GM19324 (cell line): ENCODE measurements around the gene LYPD6B.
A peak's percentile ranks its signal among the peaks of the same experiment; 100 is the strongest.

Source experiments
- ATAC-seq: cut with Tn5 transposase; IDR thresholded peaks from one replicate; pipeline ENCODE4 v1.9.1; 2021; ENCODE audit warnings: mild to moderate bottlenecking, moderate library complexity; ENCODE audit not compliant: unreplicated experiment, low FRiP score

Gene LYPD6B

DNA sequence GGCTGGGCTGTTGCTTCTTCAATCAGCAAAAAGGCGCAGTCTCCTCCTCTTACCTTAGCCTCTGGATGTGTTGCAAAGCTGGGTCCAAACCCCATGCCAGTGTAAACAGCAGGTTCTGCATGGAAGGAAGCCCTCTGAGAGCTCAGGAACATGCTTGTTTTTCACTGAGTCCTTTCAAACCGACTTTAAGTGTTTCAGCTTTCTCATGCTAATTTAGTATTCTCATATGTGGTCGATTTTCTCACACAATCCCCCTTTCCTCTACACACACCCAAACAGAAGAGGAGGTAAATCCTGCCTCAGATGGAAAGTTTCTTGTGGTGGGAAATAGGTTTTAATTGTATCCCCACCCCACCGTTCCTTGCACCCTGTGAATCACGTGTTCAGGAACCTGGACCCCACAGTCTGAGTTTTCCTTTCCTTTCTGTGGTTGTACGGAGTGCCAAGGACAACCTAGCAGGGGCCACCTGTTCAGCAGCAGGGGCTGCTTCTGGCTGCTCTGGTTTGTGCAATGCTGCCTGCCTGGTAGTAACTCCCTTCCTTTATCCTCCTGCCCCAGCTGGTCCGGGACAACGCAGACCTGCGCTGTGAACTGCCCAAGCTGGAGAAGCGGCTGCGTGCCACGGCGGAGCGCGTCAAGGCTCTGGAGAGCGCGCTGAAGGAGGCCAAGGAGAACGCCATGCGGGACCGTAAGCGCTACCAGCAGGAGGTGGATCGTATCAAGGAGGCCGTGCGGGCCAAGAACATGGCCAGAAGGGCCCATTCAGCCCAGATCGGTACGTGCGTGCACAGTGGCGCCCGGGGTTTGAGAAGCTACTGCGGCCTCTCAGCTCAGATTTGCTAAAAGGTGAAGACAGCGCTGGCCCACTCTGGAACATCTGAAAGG, 28.7 kb upstream of the LYPD6B start:
- no peak for ATAC-seq

- ATAC-seq = no peak
Measured at GRCh38 chr2:149012545-149012944, 26.0 kb upstream of the LYPD6B start.

DNA sequence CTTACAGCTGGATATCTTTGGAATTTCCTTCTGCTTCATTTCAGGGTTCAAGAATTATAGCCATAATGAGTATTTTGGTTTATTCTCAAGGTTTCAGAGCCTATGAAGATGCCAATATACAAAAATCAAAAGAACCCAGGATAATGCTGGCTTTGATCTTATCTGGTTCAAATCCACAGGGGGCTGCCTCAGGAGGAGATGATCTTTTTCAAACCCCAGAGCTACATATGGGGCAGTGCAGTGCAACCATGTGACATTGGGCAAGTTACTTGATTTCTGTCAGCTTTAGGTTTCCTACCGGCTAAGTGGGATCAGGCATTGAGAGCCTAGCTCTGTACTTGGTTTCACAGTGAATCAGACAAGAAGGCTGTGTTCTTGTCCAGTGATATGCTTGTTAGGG, 23.0 kb upstream of the LYPD6B start:
- ATAC-seq = no peak

DNA sequence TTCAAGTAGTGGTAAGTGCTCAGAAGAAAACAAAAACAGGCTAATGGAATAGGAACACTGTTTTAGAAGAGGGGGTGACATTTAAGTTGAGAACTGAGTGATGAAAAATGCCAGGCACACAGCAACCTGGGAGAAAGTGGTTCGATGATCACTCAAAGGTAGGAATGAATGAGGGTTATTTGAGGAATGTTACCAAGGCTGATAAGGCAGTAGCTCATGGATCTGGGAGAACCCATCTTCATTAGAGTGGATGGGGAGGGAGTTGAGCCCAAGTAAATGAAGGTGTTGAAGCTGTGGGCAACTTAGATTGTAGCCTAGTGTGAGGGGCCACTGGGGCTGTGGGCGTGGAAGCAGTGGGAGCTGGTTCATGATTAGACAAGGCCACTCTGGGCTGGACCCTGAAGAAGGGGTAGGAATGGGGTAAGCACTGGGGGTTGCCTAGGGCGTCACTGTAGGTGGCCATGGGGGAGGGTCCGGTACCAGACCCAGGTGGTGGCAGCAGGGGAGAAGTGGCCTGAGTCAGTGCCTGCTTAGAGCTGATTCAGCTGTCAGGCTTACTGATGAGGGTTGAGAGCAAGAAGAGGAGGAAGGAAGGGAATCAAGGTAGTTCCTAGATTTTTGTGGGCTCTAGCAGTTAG, 22.5 kb upstream of the LYPD6B start:
- no peak for ATAC-seq

DNA sequence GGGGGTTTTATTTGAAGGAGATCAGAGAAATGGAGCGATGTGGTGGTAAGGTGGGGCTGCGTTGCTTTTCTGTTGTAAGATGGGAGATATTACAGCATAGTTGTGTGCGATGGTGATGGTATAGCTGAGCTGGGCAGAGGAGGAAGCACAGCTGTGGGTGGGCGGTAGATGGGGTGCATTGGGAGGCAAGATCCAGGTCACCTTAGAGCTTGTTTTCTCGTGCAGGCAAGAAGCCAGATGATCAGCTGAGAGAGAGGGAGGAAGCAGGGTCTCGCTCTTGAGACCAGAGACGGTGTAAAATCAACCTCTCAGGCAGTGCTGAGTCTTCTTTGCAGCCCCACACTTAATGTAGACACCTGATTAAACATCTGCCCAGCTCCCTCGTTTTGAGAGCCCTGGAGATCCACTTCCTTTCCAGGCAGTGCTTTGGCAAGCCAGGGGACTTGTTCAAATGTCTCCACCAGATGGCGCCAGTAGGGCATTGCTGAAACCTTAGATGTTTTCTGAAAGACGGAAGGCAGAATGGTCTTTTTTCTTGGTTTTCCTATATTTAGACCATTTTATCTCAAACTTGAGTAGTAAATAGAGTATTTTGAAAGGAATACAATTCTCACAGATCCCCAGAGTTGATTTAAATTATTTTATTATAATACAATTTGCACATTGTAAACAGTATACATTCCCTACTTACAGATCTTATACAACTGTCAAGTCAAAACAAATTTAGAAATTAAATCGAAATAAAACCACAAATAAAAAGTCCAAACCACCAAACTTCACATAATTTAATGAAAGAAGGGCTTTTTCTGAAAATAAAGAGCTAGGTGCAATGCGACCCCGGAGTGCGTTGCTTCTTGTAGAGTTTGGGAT, 21.1 kb upstream of the LYPD6B start:
- ATAC-seq = no peak

GRCh38 chr2:149018981-149019380, 19.5 kb upstream of the LYPD6B start:
- no peak for ATAC-seq

DNA sequence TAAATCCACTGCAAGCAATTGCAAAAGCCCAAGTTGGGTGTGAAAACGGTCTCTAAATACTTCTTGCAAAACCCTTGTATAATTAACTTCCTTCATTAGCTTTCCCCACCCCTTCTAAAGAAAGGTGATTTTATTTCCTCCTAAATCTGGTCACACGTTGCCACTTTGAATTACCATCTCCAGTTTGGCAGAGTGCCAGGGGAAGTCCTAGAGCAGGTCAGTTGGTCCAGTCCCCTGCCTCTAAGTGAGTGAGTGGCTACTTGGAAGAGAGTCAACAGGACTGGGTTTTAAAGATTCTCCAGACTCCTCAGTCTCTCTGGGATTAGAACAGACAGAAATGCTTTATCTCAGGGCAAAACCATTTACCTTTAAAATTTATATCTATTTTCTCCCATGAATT, 18.7 kb upstream of the LYPD6B start:
- ATAC-seq = no peak

- ATAC-seq = peak; percentile 48
Measured at GRCh38 chr2:149020432-149020851, 18.1 kb upstream of the LYPD6B start.

DNA sequence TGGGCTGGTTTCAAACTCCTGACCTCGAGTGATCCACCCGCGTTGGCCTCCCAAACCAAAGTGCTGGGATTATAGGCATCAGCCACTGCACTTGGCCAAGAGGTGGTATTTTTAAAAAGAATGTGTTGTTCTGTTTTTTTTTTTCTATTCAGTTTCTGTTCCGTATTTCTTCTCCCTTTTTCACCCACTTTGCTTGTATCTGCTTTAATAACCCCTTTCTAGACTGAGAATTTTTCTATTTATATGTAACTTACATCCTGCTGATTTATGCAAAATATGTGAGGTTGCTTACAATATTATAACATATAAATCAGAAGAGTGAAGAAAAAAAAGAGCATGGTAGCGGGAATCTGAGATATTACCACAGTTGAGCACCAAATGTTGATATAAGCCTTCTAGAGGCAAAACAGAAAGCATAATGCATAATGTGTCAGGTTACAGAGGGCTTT, 17.2 kb upstream of the LYPD6B start:
- ATAC-seq = peak; percentile 71

GRCh38 chr2:149021761-149022160, 16.7 kb upstream of the LYPD6B start:
- ATAC-seq = peak; percentile 77

GRCh38 chr2:149023091-149023490, 15.4 kb upstream of the LYPD6B start:
- no peak for ATAC-seq

DNA sequence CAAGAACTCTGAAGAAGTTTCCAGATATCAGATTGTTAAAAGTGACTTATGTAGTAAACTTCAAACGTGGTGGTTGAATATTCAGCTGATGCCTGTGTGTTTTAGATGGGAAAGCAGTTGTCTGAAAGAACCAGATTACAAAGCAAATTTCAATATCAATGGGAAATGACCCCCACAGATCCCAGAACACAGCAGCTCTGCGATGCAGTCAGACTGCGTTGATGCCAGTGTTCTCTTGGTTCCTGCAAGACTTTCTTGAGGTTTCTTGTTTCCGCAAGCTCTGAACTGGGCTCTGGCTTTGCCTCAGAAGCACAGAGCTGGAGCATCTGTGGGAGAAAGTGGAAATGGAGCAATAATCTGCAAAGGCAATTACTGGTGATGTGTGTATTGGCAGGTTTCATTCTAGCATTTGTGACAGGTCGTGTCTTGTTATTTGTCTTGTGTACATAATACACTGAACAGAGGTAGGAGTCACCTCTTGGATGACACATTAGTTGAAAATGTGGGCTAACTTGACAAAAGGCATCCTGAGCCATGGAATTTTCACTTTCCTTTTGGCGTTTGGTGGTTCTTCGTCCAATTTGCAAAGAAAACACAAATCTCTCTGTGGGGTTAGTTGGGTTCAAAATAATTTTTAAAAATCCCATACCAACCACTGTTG, 10.8 kb upstream of the LYPD6B start:
- ATAC-seq = no peak

DNA sequence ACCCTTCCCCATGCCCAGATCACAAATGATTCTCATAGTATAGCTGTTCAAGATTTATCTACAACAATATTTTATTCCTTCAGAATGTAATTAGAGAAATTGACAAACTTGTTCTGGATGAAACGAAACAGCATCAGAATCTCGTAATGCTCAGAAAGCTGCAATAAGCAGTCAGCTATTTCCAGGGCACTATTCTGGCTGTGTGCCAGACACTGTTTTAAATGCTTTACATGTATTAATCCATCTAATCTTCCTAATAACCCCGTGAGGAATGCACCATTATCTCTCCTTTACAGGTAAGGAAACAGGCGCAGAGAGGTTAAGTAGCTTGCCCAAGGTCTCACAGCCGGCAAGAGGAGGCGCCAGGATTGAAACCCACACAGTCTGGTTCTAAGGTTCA, 10.1 kb upstream of the LYPD6B start:
- no peak for ATAC-seq

DNA sequence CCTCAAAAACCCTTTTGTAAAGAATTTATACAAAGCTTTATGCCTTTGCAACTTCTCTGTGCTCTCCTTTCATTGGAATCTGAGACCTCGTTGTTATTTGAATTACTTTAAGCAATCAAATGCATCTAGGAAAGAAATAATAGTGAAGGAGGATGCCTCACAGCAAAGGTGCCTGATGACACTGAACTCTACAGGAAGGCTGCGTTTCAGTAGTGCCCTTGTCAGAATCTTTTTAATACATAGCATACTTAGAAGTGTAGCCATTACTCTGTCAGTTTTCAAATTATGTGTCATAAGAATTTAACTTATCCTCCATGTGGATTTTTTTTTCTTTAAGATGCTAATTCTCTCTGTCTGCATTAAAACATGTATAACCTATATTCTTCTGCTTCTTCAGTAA, 9.6 kb upstream of the LYPD6B start:
- ATAC-seq = no peak

- ATAC-seq = no peak
Measured at GRCh38 chr2:149029307-149029965, 9.1 kb upstream of the LYPD6B start.

GRCh38 chr2:149031396-149031795, 7.1 kb upstream of the LYPD6B start:
- no peak for ATAC-seq

DNA sequence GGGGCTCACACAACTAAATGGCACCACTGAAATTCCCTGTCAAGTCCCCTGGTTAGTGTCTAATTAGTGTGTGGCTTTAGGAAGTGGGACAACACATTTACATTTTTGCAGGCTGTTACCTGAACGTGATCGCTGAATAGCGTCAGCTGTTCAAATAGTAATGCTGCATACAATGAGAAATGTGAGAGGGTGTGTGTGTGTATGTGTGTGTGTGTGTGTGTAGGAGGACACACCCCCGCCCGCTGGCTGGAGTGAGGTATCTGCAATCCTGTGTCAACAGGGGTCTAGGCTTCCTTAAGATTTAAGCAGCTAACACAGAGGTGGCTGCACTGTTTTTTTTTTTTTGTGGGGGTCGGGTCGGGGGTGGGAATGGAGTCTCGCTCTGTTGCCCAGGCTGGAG, 4.8 kb upstream of the LYPD6B start:
- ATAC-seq = no peak

DNA sequence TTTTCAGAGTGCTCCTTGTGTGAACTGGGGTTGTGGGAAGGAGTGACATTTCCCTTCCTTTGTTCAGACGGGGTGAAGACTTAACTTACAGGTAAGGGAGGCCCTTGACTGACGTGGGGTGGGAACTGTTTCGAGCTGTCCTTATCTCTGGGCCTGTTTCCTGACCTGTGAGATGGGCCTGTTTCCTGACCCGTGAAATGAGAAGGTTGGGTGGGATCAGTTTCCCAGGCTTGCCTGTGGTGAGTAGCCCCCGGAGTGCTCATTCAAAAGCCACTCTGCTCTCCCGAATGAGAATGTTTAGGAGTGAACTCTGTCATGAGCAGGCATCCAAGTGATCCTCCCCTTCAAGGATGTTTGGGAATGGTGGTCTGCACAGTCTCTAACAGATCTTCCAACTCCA, 4.1 kb upstream of the LYPD6B start:
- no peak for ATAC-seq

- ATAC-seq = no peak
Measured at GRCh38 chr2:149036507-149037293, 1.8 kb upstream of the LYPD6B start.
